Glutamatergic neuron (in vitro differentiated cells): ENCODE results near the gene FAM177A1. TPM values are rescaled to one million over a fixed set of nuclear protein-coding genes. Genes with fewer than 3 reads are reported as not detected.
A peak's percentile ranks its signal among the peaks of the same experiment; 100 is the strongest.

Experiments
- DNase-seq: peaks from one replicate; pipeline ENCODE4 v3.0.0; 2022
- H3K27ac Mint-ChIP-seq: one replicate; pipeline ENCODE4 v1.8.0; 2020; ENCODE audit warnings: mild to moderate bottlenecking, mixed read lengths, inconsistent platforms; ENCODE audit not compliant: unreplicated experiment
- H3K27me3 Mint-ChIP-seq: one replicate; pipeline ENCODE4 v1.8.0; 2020; ENCODE audit warnings: mild to moderate bottlenecking, moderate library complexity, mixed read lengths, inconsistent platforms; ENCODE audit not compliant: unreplicated experiment
- H3K36me3 Mint-ChIP-seq: one replicate; pipeline ENCODE4 v1.8.0; 2020; ENCODE audit warnings: mild to moderate bottlenecking, mixed read lengths, inconsistent platforms; ENCODE audit not compliant: unreplicated experiment
- H3K4me1 Mint-ChIP-seq: one replicate; pipeline ENCODE4 v1.8.0; 2020; ENCODE audit warnings: mild to moderate bottlenecking, low read depth, mixed read lengths, inconsistent platforms; ENCODE audit not compliant: unreplicated experiment
- H3K4me3 Mint-ChIP-seq: one replicate; pipeline ENCODE4 v1.8.0; 2020; ENCODE audit warnings: mild to moderate bottlenecking, mixed read lengths, inconsistent platforms; ENCODE audit not compliant: unreplicated experiment
- H3K9me3 Mint-ChIP-seq: one replicate; pipeline ENCODE4 v1.8.0; 2020; ENCODE audit warnings: mild to moderate bottlenecking, moderate library complexity, mixed read lengths, inconsistent platforms; ENCODE audit not compliant: unreplicated experiment
- CTCF ChIP-seq: fragments of 200-600 bp; sonication (generic); IDR thresholded peaks from one replicate; pipeline ENCODE4 v1.5.0; 2021; ENCODE audit not compliant: partially characterized antibody, unreplicated experiment
- total RNA-seq: library from RNA; stranded (reverse); fragmentation: NEBNext Ultra II Directional; extraction: Animal tissue kit (Norgen Biotek cat#: 25700); gene quantifications from one replicate; pipeline ENCODE4 v1.2.1, GENCODE V29; 2021; ENCODE audit not compliant: unreplicated experiment

The FAM177A1 gene
- total RNA-seq, 1 donor from 2014 or later, result 72.7 TPM

DNA sequence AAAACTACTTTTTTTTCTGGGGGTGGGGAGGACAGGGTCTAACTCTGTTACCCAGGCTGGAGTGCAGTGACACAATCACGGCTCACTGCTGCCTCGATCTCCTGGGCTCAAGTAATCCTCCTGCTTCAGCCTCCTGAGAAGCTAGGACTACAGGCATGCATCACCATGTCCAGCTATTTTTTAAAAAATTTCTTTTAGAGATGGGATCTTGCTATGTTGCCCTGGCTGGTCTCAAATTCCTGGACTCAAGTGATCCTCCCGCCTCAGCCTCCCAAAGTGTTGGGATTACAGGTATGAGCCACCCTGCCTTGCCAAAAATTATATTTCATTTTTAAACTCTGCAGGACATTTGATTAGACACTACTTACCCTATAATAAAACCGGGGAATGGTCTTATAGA, 70.2 kb downstream of the FAM177A1 start:
- no peak for TF ChIP-seq CTCF
- Mint-ChIP-seq H3K9me3 (peaks cover 3% of the 10 kb centered on the region), H3K4me1 (peaks cover 2% of the 10 kb centered on the region), H3K36me3 (peaks cover 15% of the 10 kb centered on the region), H3K4me3 (no peak overlapping the region), H3K27ac (no peak overlapping the region), H3K27me3 (peaks cover 4% of the 10 kb centered on the region)
- DNase-seq, result no peak

- peaks cover 2% of the 10 kb centered on the region for H3K4me1 Mint-ChIP-seq
These were observed 71.0 kb downstream of the FAM177A1 start for GRCh38 chr14:35117112-35117511.

GRCh38 chr14:35121026-35121886, 75.2 kb downstream of the FAM177A1 start:
- H3K4me3 Mint-ChIP-seq, result peak overlapping the region; percentile 93
- peaks cover 8% of the 10 kb centered on the region for H3K27me3 Mint-ChIP-seq
- peaks cover 12% of the 10 kb centered on the region for H3K4me1 Mint-ChIP-seq
- peak overlapping the region; percentile 94 for H3K27ac Mint-ChIP-seq
- peaks cover 8% of the 10 kb centered on the region for H3K9me3 Mint-ChIP-seq
- no peaks in the 10 kb centered on the region for H3K36me3 Mint-ChIP-seq
- DNase-seq, result no peak
- TF ChIP-seq CTCF, result no peak

More at GRCh38 chr14:35117112-35117511, 71.0 kb downstream of the FAM177A1 start:
- Mint-ChIP-seq H3K27me3 (peaks cover 6% of the 10 kb centered on the region), H3K9me3 (peaks cover 5% of the 10 kb centered on the region), H3K27ac (no peak overlapping the region), H3K36me3 (peaks cover 7% of the 10 kb centered on the region), H3K4me3 (no peak overlapping the region)
- no peak for TF ChIP-seq CTCF
- DNase-seq, result no peak

GRCh38 chr14:35121887-35122695, 76.0 kb downstream of the FAM177A1 start, which contains the start of the genes PPP2R3C and PRORP:
Gene PPP2R3C (minus strand): TSS chr14:35121990. CDS start chr14:35121959, 31 bp downstream.
Gene PRORP (plus strand): TSS chr14:35122552. CDS start chr14:35123246, 694 bp downstream.
- peak; percentile 81 for DNase-seq
- peaks cover 8% of the 10 kb centered on the region for H3K9me3 Mint-ChIP-seq
- H3K4me3 Mint-ChIP-seq, result peak within 1 kb of the TSS; percentile 93
- no peaks in the 10 kb centered on the region for H3K36me3 Mint-ChIP-seq
- H3K27me3 Mint-ChIP-seq, result peaks cover 8% of the 10 kb centered on the region
- peaks cover 12% of the 10 kb centered on the region for H3K4me1 Mint-ChIP-seq
- no peak for TF ChIP-seq CTCF
- H3K27ac Mint-ChIP-seq, result peak within 1 kb of the TSS; percentile 94
